Thyroid gland (tissue), 4 donors: ENCODE data around the gene DGAT2.

Experiments
- POLR2A ChIP-seq, 2 donors: fragments of 450-650 bp; IDR thresholded peaks; one replicate each; pipeline ENCODE4 v1.6.1; 2017; ENCODE audit warnings: antibody characterized with exemption in 2 of 2, mild to moderate bottlenecking in 2 of 2, moderate library complexity in 1 of 2
- TF ChIP-seq, protein P1 (sequence below), 6 experiments: fragments of 200-600 bp in 3 of 6; fragments of 450-650 bp in 3 of 6; sonication (generic) in 3 of 6; IDR thresholded peaks; one replicate each; pipeline ENCODE4 v1.5.1; 2016 to 2019; ENCODE audit warnings: antibody characterized with exemption in 6 of 6, mild to moderate bottlenecking in 2 of 6, inconsistent platforms in 1 of 6, moderate library complexity in 1 of 6

- TF ChIP-seq POLR2A (IDR thresholded peaks at IDR 0.05): no peak
- TF ChIP-seq, protein P1, sequence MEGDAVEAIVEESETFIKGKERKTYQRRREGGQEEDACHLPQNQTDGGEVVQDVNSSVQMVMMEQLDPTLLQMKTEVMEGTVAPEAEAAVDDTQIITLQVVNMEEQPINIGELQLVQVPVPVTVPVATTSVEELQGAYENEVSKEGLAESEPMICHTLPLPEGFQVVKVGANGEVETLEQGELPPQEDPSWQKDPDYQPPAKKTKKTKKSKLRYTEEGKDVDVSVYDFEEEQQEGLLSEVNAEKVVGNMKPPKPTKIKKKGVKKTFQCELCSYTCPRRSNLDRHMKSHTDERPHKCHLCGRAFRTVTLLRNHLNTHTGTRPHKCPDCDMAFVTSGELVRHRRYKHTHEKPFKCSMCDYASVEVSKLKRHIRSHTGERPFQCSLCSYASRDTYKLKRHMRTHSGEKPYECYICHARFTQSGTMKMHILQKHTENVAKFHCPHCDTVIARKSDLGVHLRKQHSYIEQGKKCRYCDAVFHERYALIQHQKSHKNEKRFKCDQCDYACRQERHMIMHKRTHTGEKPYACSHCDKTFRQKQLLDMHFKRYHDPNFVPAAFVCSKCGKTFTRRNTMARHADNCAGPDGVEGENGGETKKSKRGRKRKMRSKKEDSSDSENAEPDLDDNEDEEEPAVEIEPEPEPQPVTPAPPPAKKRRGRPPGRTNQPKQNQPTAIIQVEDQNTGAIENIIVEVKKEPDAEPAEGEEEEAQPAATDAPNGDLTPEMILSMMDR (IDR thresholded peaks at IDR 0.05): no peak
Observed at GRCh38 chr11:75721852-75722668, 46.5 kb upstream of the DGAT2 start.
